ENCODE measurements around the gene HEG1.

DNA sequence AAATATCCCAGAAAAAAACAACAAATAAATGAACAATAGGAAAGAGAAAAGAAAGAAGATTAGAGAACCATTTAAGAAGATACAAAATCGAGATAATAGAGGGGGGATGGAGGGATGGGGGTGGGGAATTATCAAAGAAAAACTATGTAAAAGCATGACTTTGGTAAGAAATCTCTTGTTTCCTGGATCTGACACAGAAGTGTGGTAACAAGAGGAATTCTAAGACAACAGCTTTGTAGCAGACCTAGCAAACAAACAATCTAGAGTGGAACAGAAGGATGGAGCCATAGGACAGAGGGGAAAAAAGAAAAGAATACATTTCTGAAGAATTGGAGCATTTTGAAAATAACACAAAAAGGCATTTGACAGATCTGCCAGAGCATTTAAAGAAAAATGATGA, 49.3 kb upstream of the HEG1 start:
- TF ChIP-seq POLR2A (IDR thresholded peaks at IDR 0.05) = no peak
- TF ChIP-seq, protein P1, sequence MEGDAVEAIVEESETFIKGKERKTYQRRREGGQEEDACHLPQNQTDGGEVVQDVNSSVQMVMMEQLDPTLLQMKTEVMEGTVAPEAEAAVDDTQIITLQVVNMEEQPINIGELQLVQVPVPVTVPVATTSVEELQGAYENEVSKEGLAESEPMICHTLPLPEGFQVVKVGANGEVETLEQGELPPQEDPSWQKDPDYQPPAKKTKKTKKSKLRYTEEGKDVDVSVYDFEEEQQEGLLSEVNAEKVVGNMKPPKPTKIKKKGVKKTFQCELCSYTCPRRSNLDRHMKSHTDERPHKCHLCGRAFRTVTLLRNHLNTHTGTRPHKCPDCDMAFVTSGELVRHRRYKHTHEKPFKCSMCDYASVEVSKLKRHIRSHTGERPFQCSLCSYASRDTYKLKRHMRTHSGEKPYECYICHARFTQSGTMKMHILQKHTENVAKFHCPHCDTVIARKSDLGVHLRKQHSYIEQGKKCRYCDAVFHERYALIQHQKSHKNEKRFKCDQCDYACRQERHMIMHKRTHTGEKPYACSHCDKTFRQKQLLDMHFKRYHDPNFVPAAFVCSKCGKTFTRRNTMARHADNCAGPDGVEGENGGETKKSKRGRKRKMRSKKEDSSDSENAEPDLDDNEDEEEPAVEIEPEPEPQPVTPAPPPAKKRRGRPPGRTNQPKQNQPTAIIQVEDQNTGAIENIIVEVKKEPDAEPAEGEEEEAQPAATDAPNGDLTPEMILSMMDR (IDR thresholded peaks at IDR 0.05) = no peak

Measured in heart left ventricle (tissue), 13 donors.